ENCODE measurements around the gene RXFP1.

The RXFP1 gene

DNA sequence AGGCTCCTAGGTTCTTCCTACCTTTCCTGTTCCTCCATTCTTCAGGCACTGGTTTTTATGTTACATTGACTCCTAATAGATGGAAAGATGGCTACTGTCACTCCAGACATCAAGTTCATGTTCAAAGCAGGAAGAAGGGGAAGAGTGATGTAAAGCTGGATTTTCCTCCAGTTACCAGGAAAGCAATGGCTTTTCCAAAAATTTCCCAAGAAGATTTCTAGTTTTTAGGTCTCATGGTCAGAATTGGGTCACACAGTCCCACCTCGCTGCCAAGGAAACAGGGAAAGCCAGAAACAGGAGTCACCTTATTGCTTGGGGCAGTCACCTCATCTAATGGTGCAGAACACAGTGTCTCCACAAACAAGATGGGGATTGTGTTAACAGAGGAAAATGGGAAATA lies 21.5 kb downstream of the RXFP1 start:
- no peak for DNase-seq (ENCODE audit: low read depth)

DNA sequence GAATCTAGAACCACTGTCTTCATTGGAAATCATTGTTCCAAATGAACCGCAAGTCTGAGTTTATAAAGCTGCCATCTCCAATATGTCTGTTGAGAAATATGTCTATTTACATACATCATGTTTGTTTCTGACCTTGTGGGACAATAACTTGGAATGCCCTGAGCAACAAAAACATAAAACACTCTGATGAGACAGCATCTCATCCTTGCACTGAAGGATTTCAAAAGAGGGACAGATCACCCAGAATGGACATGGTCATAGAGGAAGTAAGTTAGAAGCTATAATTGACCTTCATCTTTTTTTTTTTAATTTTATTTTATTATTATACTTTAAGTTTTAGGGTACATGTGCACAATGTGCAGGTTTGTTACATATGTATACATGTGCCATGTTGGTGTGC lies 22.5 kb downstream of the RXFP1 start:
- no peak for DNase-seq (ENCODE audit: low read depth)

DNA sequence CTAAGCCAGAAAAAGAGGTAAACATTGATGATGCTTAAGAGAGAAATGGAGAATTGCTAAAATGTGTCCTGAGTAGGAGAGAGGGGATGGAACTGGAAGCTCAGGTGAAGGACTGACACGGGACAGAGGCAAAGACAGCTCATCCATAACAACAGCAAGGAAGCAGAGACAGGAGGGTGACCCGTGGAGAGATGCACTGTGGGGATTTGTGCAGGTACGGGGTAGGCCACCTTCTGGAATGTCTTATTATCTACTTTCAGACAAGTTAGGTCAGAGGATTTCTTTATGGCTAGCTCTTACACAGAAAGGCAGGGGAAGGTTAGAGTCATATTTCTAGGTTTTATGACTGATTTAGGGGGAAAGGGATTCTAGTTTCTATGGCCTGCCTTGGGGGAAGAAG lies 31.7 kb downstream of the RXFP1 start:
- DNase-seq (ENCODE audit: low read depth) = no peak

DNA sequence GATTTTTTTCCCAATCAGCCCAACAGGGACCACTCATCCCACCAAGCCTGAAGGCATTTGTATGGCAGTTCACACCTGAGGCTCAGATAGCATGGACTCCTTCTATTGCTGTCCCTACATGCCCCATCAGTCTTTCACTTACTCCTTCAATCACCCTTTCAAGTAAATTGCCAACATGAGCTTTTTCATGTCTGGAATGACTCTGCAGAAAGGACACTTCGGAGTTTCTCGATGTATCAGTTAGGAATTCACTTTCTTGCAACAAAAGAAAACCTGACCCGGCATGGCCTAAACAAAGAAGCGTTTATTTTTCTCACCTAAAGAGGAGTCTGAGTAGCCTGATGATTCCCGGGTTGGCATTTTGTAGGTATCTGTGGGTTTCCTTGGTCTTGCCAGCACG lies 38.6 kb downstream of the RXFP1 start:
- DNase-seq (ENCODE audit: low read depth) = no peak

DNA sequence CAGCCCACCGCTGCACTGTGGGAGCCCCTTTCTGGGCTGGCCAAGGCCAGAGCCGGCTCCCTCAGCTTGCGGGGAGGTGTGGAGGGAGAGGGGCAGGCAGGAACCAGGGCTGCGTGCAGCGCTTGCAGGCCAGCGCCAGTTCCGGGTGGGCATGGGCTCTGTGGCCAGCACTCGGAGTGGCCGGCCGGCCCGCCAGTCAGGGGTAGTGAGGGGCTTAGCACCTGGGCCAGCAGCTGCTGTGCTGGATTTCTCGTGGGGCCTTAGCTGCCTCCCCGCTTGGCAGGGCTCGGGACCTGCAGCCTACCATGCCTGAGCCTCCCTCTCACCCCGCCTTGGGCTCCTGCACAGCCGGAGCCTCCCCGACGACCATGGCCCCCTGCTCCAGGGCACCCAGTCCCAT lies 45.2 kb downstream of the RXFP1 start:
- no peak for DNase-seq (ENCODE audit: low read depth)

DNA sequence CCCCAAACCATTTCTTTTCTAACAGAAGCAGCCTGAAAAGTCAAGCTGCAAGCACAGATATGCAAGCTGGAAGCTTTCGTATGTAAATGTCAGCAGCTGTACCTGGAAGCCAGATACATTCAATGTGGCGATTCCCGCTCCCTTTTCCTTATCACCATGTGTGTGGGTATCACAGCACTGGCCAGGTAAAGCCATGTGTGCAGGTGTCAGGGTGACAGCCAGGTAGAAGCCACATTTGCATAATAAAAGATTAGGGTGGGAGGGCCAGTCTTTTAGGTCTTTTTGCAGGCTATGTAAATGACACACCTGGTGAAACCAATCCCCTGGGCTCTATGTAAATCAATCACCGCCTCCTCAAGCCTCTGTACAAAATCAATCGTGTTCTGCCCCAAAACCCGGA lies 50.1 kb downstream of the RXFP1 start:
- no peak for DNase-seq (ENCODE audit: low read depth)

DNA sequence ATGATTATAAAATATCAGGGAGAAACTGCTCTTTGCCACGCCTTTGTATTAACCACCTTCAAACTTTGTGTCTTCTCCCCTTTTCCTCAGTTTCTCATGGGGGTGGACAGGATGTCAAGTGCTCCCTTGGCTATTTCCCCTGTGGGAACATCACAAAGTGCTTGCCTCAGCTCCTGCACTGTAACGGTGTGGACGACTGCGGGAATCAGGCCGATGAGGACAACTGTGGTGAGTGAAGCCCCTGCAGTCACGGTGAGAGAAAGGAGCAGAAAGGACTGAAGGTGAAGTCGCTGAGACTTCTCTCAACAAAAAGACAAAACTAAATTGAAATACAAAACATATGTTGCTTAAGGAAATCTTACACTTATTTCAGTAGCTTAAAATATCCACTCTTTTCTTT lies 50.9 kb downstream of the RXFP1 start:
- DNase-seq (ENCODE audit: low read depth) = no peak

DNA sequence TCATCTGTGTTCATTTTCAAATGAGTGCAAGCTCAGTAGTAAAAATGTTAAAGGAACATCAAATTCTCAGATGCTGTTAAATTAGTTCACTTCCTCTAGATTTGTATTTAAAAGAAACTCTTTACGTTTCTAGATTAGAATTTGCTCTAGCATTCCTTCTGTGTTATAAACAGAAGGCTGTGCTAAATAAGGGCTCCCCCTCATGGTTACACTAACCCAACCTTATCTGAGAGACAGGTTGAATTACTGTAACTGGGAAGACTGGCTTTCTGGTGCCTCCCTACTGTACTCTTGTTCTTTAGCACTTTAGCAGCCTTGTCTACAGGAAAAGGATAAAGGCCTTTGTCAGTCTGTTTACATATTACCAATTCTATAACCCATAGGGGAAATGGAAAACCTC lies 56.8 kb downstream of the RXFP1 start:
- DNase-seq (ENCODE audit: low read depth) = no peak

DNA sequence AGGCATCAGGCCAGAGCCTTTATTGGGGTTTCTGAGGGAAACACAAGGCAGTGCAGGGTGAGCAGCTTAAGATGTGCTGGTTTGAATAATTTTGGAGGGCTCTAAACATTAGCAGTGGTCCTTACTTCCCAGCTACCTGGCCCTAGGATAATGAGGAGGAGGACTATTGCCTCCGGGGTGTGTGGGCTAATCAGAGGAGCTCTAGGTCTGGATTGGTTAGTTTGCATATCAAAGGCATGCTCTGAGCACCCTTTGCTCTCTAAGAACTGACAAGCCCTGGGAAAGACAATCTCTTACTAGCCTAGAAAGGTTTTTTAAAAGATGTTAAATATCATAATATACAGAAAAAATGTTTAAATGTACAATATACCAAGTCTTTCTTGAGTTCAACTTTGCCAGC lies 58.4 kb downstream of the RXFP1 start:
- no peak for DNase-seq (ENCODE audit: low read depth)

DNA sequence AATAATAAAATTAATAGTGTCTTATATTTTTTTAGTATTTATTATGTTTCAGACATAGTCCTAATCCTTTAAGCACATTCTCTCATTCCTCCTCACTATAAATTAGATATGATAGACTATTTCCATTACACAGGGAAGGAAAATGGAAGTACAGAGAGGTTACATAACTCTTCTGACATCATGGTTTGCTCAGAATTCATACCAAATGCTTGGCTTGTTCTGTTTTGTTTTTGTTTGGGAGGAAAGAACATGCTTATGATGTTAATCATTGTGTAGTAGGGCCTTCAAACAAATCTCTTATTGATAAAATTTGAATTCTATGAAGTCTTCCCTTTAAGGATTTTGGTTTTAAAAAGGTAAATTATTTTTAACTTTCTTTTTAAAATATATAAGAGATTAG lies 59.5 kb downstream of the RXFP1 start:
- no peak for DNase-seq (ENCODE audit: low read depth)

DNA sequence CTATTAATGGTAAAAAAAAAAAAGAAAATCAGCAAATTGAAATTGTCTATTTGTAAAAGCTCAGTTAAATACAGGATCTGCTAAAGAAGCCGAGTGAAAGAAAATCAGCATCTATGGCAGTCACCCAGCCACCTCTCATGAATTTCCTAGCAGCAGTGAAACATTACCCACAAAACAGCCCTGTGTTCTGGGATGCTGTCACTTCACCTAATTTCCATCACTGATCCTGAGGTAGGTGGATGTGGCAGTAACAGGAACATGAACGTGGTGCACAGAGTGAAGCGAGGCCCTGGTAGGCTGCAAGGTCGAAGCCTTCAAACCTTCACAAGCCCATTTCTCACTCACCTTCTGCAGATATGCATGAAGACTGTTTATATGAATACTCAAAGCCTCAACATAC lies 65.2 kb downstream of the RXFP1 start:
- DNase-seq (ENCODE audit: low read depth) = no peak

DNA sequence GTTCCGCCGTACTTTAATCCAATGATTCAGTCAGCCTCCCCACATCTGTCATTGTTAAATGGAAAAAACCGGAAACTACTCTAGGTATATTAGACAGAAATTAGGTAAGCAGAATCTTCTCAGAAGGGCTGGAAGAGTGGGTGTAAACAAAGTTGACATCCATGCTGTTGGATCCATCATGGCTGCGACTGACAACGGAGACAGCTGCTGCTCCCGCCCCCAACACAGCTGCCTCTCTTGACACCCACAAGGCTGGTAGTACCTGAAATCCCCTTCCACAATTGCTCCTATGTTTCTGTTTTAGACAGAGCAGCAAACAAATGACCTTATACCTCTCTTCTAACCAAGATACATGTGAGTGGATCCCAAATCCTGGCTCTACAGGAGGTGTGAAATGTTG lies 66.6 kb downstream of the RXFP1 start:
- no peak for DNase-seq (ENCODE audit: low read depth)

DNA sequence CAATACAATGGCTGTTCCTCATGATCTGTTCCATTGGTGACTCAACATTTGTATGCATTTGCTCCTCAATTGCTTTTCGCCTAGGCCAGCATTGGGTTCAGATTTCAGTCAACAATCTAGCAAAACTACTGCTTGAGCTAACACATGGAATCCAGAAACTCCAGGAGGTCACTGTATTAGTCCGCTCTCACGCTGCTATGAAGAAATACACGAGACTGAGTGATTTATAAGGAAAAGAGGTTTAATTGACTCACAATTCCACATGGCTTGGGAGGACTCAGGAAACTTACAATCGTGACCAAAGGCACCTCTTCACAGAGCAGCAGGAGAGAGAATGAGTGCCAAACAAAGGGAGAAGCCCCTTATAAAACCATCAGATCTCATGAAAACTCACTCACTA lies 67.1 kb downstream of the RXFP1 start:
- no peak for DNase-seq (ENCODE audit: low read depth)

DNA sequence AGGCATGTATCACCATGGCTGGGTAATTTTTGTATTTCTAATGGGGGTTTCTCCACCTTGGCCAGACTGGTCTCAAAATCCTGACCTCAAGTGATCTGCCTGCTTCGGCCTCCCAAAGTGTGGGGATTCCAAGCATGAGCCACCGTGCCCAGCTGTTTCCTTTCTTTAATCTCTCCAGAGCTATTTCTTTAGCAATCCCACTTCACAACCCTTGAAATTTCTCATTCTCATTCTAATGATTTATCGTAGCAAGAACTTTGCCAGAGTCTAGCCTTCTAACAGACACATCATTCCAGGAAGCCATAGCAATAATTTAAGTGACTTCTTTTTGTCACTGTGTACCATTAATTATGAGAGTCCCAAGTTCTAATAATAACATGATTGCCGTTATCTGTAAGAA lies 68.6 kb downstream of the RXFP1 start:
- no peak for DNase-seq (ENCODE audit: low read depth)

DNA sequence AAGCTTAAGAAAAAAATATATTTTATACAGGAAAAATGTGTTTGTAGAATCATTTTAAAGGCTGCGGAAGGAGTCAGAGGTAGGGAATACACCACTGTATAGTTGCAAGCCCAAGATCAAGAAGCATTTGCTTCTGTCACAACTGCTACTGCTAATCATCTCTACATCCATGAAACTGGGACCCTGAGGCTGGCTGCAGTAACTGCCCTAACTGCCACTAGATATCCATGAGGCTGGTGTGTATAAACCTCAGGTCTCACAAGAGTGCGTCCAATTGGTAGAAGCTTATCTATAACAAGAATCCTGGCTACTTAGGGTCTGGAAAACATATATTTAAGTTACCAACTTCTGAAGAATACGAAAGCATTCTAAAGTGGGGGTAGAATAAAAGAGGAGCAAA lies 69.1 kb downstream of the RXFP1 start:
- no peak for DNase-seq (ENCODE audit: low read depth)

DNA sequence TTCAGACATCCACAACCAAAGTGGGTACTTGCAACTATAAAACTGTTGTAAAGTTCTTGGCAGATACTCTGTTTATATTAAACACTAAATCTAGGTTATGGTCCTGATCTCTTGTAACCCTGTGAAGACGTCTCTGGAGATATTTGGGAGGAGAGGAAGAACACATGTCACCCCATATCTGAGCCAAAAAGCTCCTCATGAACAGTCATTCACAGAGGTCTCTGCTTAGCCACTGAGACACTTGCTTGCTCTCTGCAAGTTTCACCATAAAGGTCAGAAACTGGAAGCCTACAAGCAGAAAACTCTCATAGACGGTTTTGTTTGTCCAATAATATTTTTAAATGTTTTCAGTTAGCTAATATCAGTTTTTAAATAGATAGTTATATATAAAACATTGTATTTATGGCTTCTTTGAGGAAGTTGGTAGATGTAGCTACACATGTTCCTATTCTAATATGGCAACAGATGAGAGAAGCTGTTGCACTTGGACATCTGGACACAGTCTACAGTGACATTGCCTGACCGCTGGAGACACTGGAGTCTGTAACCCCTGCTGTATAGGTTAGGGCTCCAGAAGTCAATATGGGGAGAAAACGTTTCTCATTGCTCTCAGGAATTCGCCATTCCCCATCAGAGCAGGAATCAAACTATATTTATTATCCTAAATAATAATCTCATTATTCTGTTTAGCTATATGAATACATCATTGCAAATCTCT lies 76.4 kb downstream of the RXFP1 start:
- no peak for DNase-seq (ENCODE audit: low read depth)

DNA sequence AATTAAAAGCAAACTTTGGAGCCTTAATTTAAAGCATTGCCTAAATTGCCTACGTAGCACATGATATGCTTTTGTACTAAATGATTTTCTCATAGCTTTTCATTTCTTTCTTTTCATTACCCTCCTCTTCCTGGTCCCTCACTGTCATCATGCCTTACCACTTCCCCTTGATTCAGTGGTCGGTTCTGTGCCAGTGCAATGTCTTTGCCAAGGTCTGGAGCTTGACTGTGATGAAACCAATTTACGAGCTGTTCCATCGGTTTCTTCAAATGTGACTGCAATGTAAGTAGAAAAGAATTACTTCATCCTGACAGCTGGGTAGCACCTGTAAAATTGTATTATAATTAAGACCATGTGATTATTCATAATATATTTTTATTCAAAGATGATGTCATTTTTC lies 77.5 kb downstream of the RXFP1 start:
- no peak for DNase-seq (ENCODE audit: low read depth)

DNA sequence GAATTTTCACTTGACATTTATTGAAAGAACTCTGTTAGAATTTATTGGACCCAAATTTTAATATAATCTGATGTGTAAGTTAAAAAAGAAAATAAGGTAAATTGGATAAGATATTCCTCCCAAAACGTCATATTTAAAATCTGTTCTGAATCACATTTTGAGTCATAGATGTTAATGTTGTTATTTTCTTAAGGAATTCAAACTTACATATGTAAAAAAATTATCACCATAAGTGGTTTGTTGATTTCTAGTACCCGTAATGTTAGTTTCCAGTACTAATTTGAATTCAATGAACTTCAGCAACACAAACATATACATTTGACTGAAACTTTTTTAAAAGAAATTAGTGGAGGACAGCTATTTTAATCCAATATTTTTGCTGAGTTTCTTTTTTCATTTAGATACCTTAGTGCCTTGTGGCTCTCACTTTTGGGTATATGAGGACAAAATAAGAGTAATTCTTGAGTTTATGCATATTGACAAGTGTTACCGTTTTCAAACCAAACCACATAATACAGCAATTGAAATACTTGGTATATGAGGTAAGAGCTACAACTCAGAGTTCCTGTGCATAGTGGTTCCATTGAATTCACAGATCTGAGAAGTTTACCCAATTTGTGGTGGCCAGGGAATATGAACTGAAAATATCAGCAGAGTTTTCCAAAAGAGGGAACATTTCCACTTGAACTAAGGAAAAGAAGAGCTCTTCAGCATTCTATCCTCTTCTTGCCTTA lies 78.2 kb downstream of the RXFP1 start:
- no peak for DNase-seq (ENCODE audit: low read depth)

DNA sequence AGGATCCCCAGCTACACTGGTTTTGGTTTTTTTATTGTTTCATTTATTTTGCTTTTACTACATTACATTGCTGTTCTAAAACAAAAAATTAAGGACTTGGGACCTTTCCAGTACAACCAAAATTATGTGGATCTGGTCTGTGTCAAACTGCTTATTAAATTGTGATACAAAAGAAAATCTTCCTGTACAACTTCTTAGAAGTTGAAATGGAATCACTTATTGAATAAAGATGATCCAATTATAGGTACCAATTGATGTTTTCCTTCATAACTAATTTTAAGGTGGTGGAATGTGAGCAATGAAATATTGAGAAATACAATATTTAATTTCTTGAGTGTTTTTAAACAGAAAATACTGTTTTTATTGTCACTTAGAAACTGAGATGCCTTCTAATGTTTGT lies 82.7 kb downstream of the RXFP1 start:
- DNase-seq (ENCODE audit: low read depth) = no peak

DNA sequence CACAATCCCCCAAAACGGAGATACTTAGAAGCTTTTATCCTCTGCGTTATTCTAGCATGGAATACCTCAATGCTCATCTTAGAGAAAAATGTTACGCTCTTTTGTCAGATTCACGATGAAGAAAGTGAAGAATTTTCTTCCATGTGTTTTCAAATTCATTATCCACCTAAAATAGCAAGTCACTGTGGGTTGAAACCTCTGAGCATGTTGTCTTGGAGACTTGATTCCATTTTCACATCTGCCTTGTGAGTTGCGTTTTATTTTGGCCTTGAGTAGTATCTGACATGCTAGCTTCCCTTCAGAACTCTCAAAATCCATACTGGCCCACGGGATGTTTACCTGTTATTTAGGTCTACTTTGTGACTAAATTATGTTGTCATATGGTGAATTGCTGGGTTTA lies 83.7 kb downstream of the RXFP1 start:
- no peak for DNase-seq (ENCODE audit: low read depth)

DNA sequence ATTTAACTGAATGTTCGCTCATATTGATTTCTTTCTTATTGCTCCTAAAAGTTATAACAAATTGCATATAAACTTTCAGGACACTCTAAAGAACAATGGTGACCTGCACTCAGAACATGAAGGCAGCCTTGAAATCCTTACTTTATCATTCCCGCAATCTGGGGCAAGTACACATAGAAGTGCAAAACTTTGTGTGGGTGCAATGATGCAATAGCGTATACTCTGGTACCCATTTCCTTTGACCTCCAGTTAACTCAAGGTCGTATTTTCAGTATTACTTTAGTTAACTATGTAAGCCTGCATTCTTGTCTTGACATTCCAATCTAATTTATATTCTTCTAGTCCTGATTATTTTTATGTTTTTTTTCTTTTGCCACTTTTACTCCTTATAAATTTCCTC lies 85.3 kb downstream of the RXFP1 start:
- DNase-seq (ENCODE audit: low read depth) = no peak

DNA sequence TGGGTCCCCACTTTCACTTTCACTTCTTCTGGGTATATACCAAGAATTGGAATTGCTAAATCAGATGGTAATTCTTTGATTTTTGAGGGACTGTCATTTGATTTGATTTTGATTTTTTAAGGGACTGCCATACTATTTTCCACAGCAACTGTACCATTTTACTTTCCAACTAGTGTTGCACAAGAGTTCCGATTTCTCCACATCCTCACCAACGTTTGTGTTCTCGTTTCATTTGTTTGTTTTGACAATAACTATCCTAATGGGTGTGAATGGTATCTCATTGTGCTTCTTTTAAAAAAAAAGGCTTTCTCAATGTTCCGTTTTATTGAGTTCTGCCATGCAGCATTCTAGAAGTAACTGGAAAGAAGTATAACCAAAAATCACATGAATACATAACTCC lies 87.4 kb downstream of the RXFP1 start:
- no peak for DNase-seq (ENCODE audit: low read depth)

DNA sequence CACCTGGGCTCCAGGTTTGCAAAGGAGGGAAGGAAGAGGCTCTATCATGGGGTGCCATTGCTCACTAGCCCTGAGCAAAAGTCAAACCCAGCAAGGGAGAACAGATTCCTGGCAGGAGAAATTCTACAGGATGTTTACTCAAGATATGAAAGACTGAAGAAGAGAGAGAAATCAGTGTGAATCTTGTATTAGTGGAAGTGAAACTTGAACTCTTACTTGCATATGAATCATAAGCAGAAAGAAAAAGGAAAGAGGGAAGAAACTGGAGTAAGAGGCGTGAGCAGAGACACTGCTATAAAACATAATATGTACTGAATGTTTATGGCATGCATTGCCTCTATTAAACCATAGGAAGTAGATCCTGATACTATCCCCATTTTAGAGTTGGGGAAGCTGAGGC lies 89.1 kb downstream of the RXFP1 start:
- DNase-seq (ENCODE audit: low read depth) = no peak

DNA sequence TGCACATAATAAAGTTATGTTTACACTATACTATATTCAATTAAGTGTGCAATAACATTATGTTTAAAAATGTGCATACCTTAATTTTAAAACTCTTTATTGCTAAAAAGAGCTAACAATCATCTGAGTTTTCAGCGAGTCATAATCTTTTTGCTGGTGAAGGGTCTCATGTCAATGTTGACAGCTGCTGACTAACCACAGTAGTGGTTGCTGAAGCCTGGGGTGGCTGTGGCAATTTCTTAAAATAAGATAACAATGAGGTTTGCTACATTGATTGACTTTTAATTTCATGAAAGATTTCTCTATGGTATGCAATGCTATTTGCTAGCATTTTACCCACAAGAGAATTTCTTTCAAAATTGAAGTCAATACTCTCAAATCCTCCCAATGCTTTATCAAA lies 91.4 kb downstream of the RXFP1 start:
- no peak for DNase-seq (ENCODE audit: low read depth)
